HL-60 (cell line): ENCODE data around the gene CLSTN1.

Experiments used
- POLR2AphosphoS5 ChIP-seq: IDR thresholded peaks from 2 replicates; pipeline ENCODE4 v1.6.1; 2012; ENCODE audit warnings: low read depth
- TF ChIP-seq, protein P1 (sequence below): IDR thresholded peaks from one replicate; pipeline ENCODE4 v1.5.1; 2011; ENCODE audit warnings: low read length, control low read depth, inconsistent platforms; ENCODE audit not compliant: insufficient read depth

GRCh38 chr1:9866836-9867235 is 43.1 kb upstream of the CLSTN1 start:
- TF ChIP-seq, protein P1, sequence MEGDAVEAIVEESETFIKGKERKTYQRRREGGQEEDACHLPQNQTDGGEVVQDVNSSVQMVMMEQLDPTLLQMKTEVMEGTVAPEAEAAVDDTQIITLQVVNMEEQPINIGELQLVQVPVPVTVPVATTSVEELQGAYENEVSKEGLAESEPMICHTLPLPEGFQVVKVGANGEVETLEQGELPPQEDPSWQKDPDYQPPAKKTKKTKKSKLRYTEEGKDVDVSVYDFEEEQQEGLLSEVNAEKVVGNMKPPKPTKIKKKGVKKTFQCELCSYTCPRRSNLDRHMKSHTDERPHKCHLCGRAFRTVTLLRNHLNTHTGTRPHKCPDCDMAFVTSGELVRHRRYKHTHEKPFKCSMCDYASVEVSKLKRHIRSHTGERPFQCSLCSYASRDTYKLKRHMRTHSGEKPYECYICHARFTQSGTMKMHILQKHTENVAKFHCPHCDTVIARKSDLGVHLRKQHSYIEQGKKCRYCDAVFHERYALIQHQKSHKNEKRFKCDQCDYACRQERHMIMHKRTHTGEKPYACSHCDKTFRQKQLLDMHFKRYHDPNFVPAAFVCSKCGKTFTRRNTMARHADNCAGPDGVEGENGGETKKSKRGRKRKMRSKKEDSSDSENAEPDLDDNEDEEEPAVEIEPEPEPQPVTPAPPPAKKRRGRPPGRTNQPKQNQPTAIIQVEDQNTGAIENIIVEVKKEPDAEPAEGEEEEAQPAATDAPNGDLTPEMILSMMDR, result no peak
- no peak for TF ChIP-seq POLR2AphosphoS5
